Cardiac atrium fibroblast (primary cell): ENCODE results near the gene VCX. TPM values are rescaled to one million over a fixed set of nuclear protein-coding genes. Genes with fewer than 3 reads are reported as not detected.

Source experiments
- total RNA-seq: library from RNA; depleted of rRNA; stranded (reverse); fragments of >200 nt; gene quantifications from 2 replicates; pipeline ENCODE4 v1.2.3, GENCODE V29; 2015

The VCX gene
- not detected in 2 replicates for total RNA-seq

DNA sequence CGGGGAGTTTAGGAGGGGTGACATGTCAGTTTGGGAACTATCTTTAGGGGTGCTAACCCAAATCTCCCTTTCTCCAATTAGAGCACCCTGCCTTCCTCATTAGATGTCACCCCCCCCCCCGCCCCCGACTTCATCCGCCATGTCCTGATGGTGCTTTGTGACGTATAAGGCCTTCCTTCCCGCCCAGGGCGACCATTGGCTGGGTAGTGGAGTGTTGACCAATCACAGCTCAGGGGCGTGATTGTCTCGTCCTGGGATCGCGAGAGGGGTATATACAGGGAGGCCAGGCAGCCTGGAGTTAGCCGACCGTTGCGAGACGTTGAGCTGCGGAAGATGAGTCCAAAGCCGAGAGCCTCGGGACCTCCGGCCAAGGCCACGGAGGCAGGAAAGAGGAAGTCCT lies at the start of gene VCX:
VCX (plus strand) TSS at position 301 of the 400 bp plus-strand sequence; CDS start at position 334, 33 bp downstream.

Other genes starting within 250 kb of the VCX start
- gene PNPLA4, start 84.2 kb downstream of the VCX start, total RNA-seq = 13.7 and 14.7 TPM in 2 replicates